NOMO-1 treated with dmso at 0.1 percent for 144 hours (cell line): Measurements from ENCODE around the gene MAP3K21.

ENCODE experiments used
- DNase-seq: peaks from one replicate; lab custom pipeline; 2025; ENCODE audit not compliant: unreplicated experiment; lab: John Stamatoyannopoulos, UW

Gene MAP3K21

DNA sequence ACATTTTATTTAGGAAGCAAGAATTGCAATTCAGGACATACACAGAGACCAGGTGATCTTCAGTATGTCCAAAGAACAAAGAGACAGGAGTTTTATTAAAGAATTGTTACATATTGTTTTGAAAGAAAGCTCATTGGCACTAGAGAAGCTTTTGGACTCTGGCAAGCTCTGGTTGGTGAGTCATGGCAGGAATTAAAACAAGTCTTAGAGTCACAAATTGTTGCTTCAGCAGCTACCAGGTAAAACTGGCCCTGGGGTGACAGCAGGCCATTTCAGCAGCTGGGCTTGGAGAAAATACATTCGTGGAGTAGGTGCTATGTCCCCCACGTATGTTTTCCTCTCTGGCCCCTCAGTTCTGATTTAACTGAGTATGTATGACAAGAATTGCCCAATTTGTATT, 58.8 kb downstream of the MAP3K21 start:
- DNase-seq, result no peak

- no peak for DNase-seq
These were observed 60.1 kb downstream of the MAP3K21 start for GRCh38 chr1:233387585-233387984.

DNA sequence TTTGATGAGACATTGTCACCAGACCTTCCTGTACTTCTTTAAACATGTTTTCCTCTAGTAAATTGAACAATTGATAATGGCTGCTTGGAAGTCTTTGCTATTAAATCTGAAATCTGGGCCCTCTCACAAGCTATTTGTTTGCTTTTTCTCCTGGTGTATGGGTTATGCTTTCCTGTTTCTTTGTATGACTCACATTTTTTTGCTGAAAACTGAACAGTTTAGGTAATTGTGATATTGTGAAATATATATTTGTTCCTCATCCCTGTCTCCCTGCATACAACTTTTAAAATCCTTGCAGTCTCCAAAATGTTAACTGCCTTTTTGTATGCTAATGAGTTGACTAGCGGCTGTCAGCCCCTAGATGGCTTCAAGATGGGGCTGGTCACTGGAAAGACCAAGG, 61.6 kb downstream of the MAP3K21 start:
- peak; percentile 13 for DNase-seq

- no peak for DNase-seq
These were observed 62.4 kb downstream of the MAP3K21 start for GRCh38 chr1:233389893-233390292.

GRCh38 chr1:233390842-233391737, 63.6 kb downstream of the MAP3K21 start:
- DNase-seq, result no peak

DNA sequence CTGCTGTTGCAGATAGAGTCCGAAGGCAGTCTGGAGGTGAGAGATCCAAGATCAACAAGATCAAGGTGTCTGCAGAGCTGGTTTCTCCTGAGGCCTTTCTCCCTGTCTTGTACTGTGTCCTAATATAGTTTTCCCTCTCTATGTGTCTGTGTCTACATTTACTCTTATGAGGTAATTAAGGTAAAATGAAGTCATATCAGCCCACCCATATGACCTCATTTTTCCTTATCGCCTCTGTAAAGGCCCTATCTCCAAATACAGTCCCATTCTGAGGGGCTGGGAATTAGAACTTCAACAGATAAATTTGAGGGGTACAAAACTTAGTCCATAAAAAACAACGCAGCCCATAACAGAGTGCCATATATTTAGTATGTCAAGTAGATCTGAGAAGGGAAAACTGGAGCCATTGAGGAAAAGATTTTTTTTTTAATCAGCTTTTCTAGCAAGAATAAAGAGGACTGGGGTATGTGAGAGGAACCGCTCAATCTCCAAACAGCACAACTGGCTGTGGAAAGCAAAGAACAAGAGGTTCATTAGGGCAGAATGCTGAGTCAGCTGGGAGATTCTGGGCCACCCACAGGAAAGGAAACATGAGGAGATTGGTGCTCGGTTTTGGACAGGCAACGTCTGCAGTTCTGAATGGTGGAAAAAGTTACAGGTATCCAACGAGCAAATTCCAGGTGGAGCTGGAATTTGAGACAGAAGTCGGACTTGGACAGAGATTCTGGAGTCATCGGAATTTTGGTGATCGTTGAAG, 65.7 kb downstream of the MAP3K21 start:
- DNase-seq, result no peak

DNA sequence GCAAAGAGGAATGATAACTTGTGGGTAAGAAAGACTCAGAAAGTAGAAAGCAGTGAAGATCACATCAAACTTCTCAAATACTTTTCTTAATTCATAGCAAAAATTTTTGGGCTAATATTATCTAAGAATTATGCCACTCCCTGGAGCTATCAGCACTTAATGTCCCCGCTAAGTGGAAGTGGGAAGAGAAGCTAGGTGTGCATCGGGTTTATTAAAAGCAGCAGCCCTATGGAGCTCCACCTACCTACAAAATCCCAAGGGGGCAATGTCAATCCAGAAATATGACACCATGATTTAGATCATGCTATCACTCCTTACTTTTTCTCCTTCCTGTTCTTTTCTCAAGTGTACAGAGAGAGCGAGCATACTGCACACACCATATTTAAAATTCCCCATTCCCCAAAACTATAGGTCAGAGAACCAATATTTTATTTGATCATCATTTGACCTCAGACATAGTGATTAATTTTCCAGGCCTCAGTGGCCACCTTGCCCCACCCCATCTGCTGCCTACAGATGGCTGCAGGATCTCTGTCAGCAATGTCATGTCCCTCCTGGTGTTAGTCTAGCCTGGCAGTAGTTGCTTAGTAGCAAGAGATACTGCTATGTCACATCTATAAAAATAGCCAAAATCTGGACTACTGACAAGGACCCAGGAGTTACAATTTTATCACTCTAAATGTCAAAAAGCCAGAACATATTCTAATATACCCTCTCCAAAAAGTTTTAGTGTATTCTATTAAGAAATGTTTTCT, 66.6 kb downstream of the MAP3K21 start:
- no peak for DNase-seq

- no peak for DNase-seq
These were observed 67.6 kb downstream of the MAP3K21 start for GRCh38 chr1:233394860-233395717.

- DNase-seq, result no peak
These were observed 68.5 kb downstream of the MAP3K21 start for GRCh38 chr1:233395863-233396646.

- DNase-seq, result no peak
These were observed 78.9 kb downstream of the MAP3K21 start for GRCh38 chr1:233406339-233406960.

GRCh38 chr1:233406994-233407631, 79.6 kb downstream of the MAP3K21 start:
- no peak for DNase-seq

- DNase-seq, result no peak
These were observed 82.0 kb downstream of the MAP3K21 start for GRCh38 chr1:233409540-233409939.

DNA sequence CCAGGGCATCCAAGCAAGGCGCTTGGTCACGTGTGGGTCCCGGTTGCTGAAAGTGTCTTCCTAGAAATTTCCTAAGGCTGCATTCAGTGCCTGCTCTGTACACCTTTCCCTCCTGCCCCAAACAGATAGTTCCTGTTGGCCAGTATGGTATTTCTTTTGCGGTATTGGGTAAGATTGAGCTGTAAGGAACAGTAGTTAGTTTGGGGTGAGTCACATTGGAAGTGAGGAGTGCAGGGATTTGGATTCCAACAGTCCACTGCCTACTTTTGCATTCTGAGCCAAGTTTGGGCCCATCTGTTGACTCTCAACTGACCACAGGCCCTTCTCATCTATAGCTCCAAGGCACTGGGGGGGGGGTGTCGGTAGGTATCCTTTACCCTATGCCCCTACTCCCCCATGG, 83.4 kb downstream of the MAP3K21 start:
- no peak for DNase-seq

DNA sequence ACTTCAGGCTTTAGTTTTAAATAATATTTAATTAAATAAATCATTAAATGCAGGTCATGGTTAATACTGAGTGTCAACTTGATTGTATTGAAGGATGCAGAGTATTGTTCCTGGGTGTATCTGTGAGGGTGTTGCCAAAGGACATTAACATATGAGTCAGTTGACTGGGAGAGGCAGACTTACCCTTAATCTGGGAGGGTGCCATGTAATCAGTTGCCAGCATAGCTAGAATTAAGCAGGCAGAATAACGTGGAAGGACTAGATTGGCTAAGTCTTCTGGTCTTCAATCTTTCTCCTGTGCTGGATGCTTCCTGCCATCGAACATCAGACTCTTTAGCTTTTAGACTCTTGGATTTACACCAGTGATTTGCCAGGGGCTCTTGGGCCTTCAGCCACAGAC, 85.3 kb downstream of the MAP3K21 start:
- DNase-seq, result no peak

DNA sequence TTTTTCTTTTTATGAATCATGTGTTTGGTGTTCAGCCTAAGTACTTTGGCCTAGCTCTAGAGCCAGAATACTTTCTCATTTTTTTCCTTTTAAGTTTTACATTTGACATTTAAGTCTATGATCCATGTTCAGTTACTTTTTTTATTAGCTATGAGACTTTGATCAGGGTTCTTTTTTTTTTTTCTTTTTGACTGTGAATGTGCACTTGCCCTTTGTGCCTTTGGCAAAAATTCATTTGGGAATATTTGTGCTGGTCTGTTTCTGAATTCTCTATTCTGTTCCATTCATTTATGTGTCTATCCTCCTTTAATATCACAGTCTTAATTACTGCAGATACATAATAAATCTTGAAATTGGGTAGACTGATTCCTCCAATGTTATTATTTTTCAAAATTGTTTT, 93.8 kb downstream of the MAP3K21 start:
- DNase-seq, result no peak

DNA sequence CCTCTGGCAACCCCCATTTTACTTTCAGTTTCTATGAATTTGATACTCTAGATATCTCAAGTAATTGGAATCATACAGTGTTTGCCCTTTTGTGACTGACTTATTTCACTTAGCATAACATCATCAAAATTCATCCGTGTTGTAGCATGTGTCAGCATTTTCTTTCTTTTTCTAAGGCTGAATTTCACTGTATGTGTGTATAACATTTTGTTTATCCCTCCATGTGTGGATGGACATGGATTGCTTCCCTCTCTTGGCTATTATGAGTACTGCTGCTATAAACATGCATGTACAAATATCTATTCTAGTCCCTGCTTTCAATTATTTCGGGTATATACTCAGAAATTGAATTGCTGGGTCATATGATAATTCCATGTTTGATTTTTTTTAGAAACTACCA, 97.3 kb downstream of the MAP3K21 start:
- no peak for DNase-seq

- DNase-seq, result no peak
These were observed 100.4 kb downstream of the MAP3K21 start for GRCh38 chr1:233427907-233428306.

- DNase-seq, result no peak
These were observed 104.4 kb downstream of the MAP3K21 start for GRCh38 chr1:233431753-233432403.
